Panc1 (cell line): ENCODE data around the gene A4GNT. TPM values are rescaled to one million over a fixed set of nuclear protein-coding genes. Genes with fewer than 3 reads are reported as not detected.

Experiments
- ATAC-seq: fragments of 200-7000 bp; cut with Tn5 transposase; 2 replicates; pipeline ENCODE4 v1.9.1; 2020; ENCODE audit warnings: mild to moderate bottlenecking, moderate library complexity
- BruUV-seq: library from RNA; stranded (reverse); fragments of 400-500 nt; replicated peaks from 2 replicates; lab custom pipeline; 2021; lab: Mats Ljungman, UMichigan
- CTCF ChIA-PET: fragments of 300-600 bp; sonication (Branson Sonifier 250); formaldehyde crosslinking; loops from one replicate; lab custom pipeline; 2022; ENCODE audit warnings: antibody characterized with exemption; lab: Charles Lee
- POLR2A ChIA-PET: fragments of 300-600 bp; sonication (Branson Sonifier 250); formaldehyde crosslinking; loops from one replicate; lab custom pipeline; 2022; ENCODE audit warnings: antibody characterized with exemption; lab: Charles Lee
- DNase-seq: peaks from one replicate; pipeline ENCODE4 v3.0.0-alpha.2; 2010; ENCODE audit warnings: low read depth, low spot score
- H3K27ac ChIP-seq: 2 replicates; pipeline ENCODE4 v1.5.1; 2011; ENCODE audit warnings: mild to moderate bottlenecking, low read length, inconsistent platforms
- H3K27me3 ChIP-seq: fragments of 200-500 bp; sonication (Bioruptor generic); 2 replicates; pipeline ENCODE4 v1.6.0; 2014; ENCODE audit warnings: low read length, inconsistent platforms; ENCODE audit not compliant: control insufficient read depth, insufficient read depth
- H3K36me3 ChIP-seq: fragments of 200-500 bp; sonication (Bioruptor generic); 2 replicates; pipeline ENCODE4 v1.5.1; 2014; ENCODE audit warnings: inconsistent platforms, mild to moderate bottlenecking, low read length, moderate library complexity; ENCODE audit not compliant: control insufficient read depth, insufficient read depth
- H3K4me1 ChIP-seq: 2 replicates; pipeline ENCODE4 v1.5.1; 2011; ENCODE audit warnings: inconsistent platforms, mild to moderate bottlenecking, low read length, moderate library complexity; ENCODE audit not compliant: control insufficient read depth, insufficient read depth
- H3K4me3 ChIP-seq, 2 experiments: 2 replicates each; pipeline ENCODE4 v1.5.1; 2011 to 2012; ENCODE audit warnings: low read depth in 2 of 2, low read length in 2 of 2, mild to moderate bottlenecking in 2 of 2, inconsistent platforms in 1 of 2, moderate library complexity in 1 of 2
- H3K9me3 ChIP-seq: fragments of 200-500 bp; sonication (Bioruptor generic); 2 replicates; pipeline ENCODE4 v1.5.1; 2014; ENCODE audit warnings: low read depth, mild to moderate bottlenecking, inconsistent platforms, low read length, moderate library complexity; ENCODE audit not compliant: control insufficient read depth, insufficient read depth
- POLR2AphosphoS5 ChIP-seq: IDR thresholded peaks from 2 replicates; pipeline ENCODE4 v1.6.1; 2012; ENCODE audit warnings: mild to moderate bottlenecking, low read depth, low read length, moderate library complexity
- SIN3A ChIP-seq: IDR thresholded peaks from 2 replicates; pipeline ENCODE4 v1.6.1; 2012; ENCODE audit warnings: low read depth, mild to moderate bottlenecking, low read length, moderate library complexity, borderline replicate concordance; ENCODE audit not compliant: insufficient read depth
- TCF7L2 ChIP-seq: IDR thresholded peaks from 2 replicates; pipeline ENCODE4 v1.6.1; 2011; ENCODE audit warnings: mild to moderate bottlenecking, low read depth, low read length, inconsistent platforms
- in situ Hi-C: cut with HindIII; loops from 2 replicates; pipeline ENCODE4 v1.10.0; 2016; ENCODE audit warnings: low sequenced_read_pairs, low pct_unique_long_range_greater_than_20kb
- intact Hi-C: fragments of 100-400 bp; cut with micrococcal nuclease; formaldehyde crosslinking; loops from one replicate; pipeline ENCODE4 v1.10.0; 2022; ENCODE audit not compliant: unreplicated experiment
- total RNA-seq: library from RNA; stranded (reverse); gene quantifications from one replicate; pipeline ENCODE4 v1.2.1, GENCODE V29; 2021; ENCODE audit not compliant: unreplicated experiment
- TF ChIP-seq, protein P1 (sequence below): fragments of 450-650 bp; IDR thresholded peaks from 2 replicates; pipeline ENCODE4 v1.5.1; 2017; ENCODE audit warnings: mild to moderate bottlenecking
- TF ChIP-seq, protein P2 (sequence below), 2 experiments: IDR thresholded peaks; 2 replicates each; pipeline ENCODE4 v1.6.1; 2011 to 2012; ENCODE audit warnings: low read depth in 2 of 2, control low read depth in 1 of 2, low read length in 1 of 2, mild to moderate bottlenecking in 1 of 2, moderate library complexity in 1 of 2; ENCODE audit not compliant: insufficient read depth in 1 of 2

The A4GNT gene
- total RNA-seq, 1 experiment from 2014 or later: not detected

GRCh38 chr3:138157743-138158142 is 25.6 kb upstream of the A4GNT start:
- no peaks in the 10 kb centered on the region for H3K27me3 ChIP-seq
- no peaks in the 10 kb centered on the region for H3K4me1 ChIP-seq
- no peak overlapping the region for H3K27ac ChIP-seq
- ChIA-PET CTCF (interaction anchor here (0.8 kb wide), 1 partner anchor 30 kb away, joined by 7 read pairs; no protein-coding TSS in a partner anchor), POLR2A (no interaction called here)
- H3K9me3 ChIP-seq: no peaks in the 10 kb centered on the region
- BruUV-seq: no TSS peak
- TF ChIP-seq SIN3A: no peak
- TF ChIP-seq, protein P1, sequence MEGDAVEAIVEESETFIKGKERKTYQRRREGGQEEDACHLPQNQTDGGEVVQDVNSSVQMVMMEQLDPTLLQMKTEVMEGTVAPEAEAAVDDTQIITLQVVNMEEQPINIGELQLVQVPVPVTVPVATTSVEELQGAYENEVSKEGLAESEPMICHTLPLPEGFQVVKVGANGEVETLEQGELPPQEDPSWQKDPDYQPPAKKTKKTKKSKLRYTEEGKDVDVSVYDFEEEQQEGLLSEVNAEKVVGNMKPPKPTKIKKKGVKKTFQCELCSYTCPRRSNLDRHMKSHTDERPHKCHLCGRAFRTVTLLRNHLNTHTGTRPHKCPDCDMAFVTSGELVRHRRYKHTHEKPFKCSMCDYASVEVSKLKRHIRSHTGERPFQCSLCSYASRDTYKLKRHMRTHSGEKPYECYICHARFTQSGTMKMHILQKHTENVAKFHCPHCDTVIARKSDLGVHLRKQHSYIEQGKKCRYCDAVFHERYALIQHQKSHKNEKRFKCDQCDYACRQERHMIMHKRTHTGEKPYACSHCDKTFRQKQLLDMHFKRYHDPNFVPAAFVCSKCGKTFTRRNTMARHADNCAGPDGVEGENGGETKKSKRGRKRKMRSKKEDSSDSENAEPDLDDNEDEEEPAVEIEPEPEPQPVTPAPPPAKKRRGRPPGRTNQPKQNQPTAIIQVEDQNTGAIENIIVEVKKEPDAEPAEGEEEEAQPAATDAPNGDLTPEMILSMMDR: no peak
- TF ChIP-seq POLR2AphosphoS5: no peak
- TF ChIP-seq TCF7L2: no peak
- TF ChIP-seq, protein P2, sequence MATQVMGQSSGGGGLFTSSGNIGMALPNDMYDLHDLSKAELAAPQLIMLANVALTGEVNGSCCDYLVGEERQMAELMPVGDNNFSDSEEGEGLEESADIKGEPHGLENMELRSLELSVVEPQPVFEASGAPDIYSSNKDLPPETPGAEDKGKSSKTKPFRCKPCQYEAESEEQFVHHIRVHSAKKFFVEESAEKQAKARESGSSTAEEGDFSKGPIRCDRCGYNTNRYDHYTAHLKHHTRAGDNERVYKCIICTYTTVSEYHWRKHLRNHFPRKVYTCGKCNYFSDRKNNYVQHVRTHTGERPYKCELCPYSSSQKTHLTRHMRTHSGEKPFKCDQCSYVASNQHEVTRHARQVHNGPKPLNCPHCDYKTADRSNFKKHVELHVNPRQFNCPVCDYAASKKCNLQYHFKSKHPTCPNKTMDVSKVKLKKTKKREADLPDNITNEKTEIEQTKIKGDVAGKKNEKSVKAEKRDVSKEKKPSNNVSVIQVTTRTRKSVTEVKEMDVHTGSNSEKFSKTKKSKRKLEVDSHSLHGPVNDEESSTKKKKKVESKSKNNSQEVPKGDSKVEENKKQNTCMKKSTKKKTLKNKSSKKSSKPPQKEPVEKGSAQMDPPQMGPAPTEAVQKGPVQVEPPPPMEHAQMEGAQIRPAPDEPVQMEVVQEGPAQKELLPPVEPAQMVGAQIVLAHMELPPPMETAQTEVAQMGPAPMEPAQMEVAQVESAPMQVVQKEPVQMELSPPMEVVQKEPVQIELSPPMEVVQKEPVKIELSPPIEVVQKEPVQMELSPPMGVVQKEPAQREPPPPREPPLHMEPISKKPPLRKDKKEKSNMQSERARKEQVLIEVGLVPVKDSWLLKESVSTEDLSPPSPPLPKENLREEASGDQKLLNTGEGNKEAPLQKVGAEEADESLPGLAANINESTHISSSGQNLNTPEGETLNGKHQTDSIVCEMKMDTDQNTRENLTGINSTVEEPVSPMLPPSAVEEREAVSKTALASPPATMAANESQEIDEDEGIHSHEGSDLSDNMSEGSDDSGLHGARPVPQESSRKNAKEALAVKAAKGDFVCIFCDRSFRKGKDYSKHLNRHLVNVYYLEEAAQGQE (IDR thresholded peaks at IDR 0.05; ENCODE audit: insufficient read depth in 1 of 2, low read depth in 2 of 2, low read length in 1 of 2): no peak
- H3K36me3 ChIP-seq: peaks cover 4% of the 10 kb centered on the region; the same call in 1 of the 2 replicates
- in situ Hi-C loops (no loop called here), intact Hi-C loops (no loop called here)
- DNase-seq: no peak
- no peak overlapping the region for H3K4me3 ChIP-seq
- ATAC-seq: no peak

DNA sequence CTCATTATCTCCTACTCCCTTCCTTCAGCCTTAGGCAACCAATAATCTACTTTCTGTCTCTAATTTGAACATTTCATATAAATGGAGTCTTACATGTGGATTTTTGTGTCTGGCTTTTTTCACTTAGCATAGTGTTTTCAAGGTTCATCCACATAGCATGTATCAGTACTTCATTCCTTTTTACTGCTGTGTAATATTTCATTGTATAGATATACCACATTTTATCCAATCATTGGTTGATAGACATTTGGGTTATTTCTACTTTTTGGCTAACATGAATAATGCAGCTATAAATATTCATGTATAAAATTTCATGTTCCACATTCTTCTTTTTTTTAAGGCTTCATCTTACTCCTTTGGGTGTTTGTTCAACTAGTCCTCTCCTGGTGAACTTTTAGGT is 22.3 kb upstream of the A4GNT start:
- CTCF ChIA-PET: no interaction called here
- TF ChIP-seq, protein P1: no peak
- TF ChIP-seq TCF7L2: no peak
- TF ChIP-seq, protein P2 (IDR thresholded peaks at IDR 0.05; ENCODE audit: insufficient read depth in 1 of 2, low read depth in 2 of 2, low read length in 1 of 2): no peak
- TF ChIP-seq SIN3A: no peak
- no peak for TF ChIP-seq POLR2AphosphoS5
- in situ Hi-C loops: no loop called here
- ATAC-seq: no peak
- Histone ChIP-seq H3K27ac (no peak overlapping the region), H3K4me1 (no peaks in the 10 kb centered on the region), H3K36me3 (no peaks in the 10 kb centered on the region), H3K9me3 (no peaks in the 10 kb centered on the region), H3K4me3 (no peak overlapping the region), H3K27me3 (no peaks in the 10 kb centered on the region)
- DNase-seq: no peak
- POLR2A ChIA-PET: no interaction called here
- intact Hi-C loops: no loop called here
- no TSS peak for BruUV-seq
